ENCODE results near the gene HJURP. TPM values are rescaled to one million over a fixed set of nuclear protein-coding genes. Genes with fewer than 3 reads are reported as not detected.

The HJURP gene
- polyA plus RNA-seq, 3 donors from 2014 or later, result 0.47 to 1.2 (median 0.69) TPM

DNA sequence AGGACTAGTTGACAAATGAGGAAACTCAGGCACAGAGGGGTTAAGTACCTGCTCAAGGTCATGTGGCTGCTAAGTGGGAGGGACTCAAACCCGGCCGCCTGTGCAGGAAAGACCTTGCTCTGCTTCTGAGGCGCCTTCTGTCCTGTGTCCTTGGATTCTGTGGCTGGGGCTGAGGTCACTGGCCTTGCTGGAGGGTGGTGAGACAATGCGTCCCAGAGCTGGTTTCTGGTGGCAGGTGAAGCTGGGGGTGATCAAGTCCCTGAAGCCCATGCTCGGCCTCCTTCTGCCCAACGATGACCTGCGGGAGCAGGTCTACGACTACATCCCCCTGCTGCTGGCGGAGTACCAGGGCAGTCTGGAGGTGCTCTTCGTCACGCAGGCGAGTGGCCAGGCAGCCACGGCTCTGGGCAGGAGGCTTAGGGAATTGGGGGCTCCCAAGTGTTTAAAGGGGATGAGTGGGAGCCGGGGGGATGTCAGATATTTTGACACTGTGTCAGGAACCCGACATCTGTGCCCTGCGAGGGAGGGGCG is 60.1 kb downstream of the HJURP start:
- Mint-ChIP-seq H3K36me3 (no peaks in the 10 kb centered on the region), H3K9me3 (no peaks in the 10 kb centered on the region), H3K27me3 (ENCODE audit: low read depth in 3 of 3) (peaks cover 0 to 3% (median 2%) of the 10 kb centered on the region in 3 donors), H3K4me1 (no peaks in the 10 kb centered on the region), H3K27ac (no peak overlapping the region), H3K4me3 (no peak overlapping the region)
- no peak for DNase-seq

DNA sequence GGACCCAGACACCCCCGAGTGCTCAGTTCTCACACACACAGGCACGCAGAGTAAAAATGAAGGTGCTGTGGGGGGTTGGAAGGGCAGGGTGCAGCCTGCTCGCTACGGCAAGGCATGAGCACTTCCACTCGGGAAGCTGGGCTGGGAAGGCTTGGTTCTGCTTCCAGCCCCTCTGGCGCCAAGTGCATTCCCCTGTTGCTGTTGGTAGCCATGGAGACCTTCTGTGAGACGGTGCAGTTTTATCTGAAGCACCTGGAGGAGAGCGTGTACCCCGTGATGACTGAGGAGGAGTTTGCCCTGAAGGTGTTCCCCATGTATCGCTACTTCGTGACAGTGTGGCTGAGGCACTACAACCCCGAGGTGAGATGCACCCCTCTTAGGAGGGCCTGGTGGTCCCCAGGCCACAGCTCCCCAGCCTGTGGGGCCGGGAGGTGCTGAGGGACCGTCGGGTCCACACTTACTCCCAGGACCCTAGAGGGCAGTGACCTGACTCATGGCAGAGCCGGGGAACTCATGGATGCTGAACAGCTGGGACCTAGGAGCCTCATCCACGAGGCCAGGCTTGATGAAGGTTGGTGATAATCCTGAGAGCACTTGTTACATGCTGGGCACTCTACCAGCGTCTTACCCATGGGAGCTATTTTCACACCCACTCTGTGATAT is 60.7 kb downstream of the HJURP start:
- no peak overlapping the region for H3K27ac Mint-ChIP-seq
- H3K9me3 Mint-ChIP-seq, result no peaks in the 10 kb centered on the region
- H3K4me3 Mint-ChIP-seq, result no peak overlapping the region
- H3K36me3 Mint-ChIP-seq, result no peaks in the 10 kb centered on the region
- DNase-seq, result no peak
- H3K4me1 Mint-ChIP-seq, result no peaks in the 10 kb centered on the region
- peaks cover 0 to 2% (median 2%) of the 10 kb centered on the region in 3 donors for H3K27me3 Mint-ChIP-seq (ENCODE audit: low read depth in 3 of 3)

DNA sequence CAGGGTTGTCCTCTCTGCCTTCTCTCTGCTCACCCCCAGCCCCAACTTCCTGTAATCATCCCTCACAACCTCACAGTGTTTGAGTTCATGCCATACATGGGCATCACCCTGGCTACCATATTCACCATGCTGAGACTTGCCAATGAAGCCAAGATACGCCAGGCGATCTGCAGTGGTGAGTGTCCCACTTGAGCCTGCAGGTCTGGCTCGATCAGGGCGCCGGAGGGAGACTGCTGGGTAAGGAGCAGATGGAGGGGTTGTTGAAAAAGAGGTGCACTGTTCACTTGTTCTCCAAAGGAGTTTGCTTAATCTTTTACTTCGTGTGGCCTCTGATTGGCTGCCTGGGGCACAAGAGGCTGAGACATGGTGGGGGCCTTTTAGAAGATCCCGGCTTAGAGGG is 61.6 kb downstream of the HJURP start:
- DNase-seq, result no peak
- no peak overlapping the region for H3K27ac Mint-ChIP-seq
- H3K27me3 Mint-ChIP-seq (ENCODE audit: low read depth in 3 of 3), result peaks cover 0 to 2% (median 2%) of the 10 kb centered on the region in 3 donors
- H3K4me3 Mint-ChIP-seq, result no peak overlapping the region
- no peaks in the 10 kb centered on the region for H3K36me3 Mint-ChIP-seq
- no peaks in the 10 kb centered on the region for H3K9me3 Mint-ChIP-seq
- no peaks in the 10 kb centered on the region for H3K4me1 Mint-ChIP-seq

DNA sequence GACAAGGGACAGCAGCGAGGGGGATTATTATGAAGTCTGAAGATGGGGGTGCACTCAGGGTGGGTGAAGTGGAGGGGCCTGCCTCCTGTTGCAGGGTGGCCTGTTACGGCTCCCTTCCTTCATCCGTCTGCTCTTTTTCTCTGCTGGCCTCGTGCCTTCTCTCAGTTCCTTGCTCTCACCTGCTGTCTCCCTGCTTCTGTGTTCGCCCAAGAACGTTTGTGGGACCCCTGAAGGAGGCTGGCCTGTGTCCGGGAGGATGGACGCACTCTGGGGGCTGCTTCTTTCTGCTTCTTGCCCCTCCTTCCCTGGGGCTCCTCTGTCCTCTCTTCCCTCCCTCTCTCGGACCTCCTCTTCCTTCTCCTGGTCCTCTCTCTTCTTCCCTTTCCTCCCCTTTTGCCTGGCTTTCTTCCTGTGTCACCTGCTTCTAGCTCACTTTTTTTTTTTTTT is 62.4 kb downstream of the HJURP start:
- Mint-ChIP-seq H3K27me3 (ENCODE audit: low read depth in 3 of 3) (peaks cover 0 to 2% (median 2%) of the 10 kb centered on the region in 3 donors), H3K9me3 (no peaks in the 10 kb centered on the region), H3K4me3 (no peak overlapping the region), H3K36me3 (no peaks in the 10 kb centered on the region), H3K27ac (no peak overlapping the region), H3K4me1 (no peaks in the 10 kb centered on the region)
- no peak for DNase-seq

DNA sequence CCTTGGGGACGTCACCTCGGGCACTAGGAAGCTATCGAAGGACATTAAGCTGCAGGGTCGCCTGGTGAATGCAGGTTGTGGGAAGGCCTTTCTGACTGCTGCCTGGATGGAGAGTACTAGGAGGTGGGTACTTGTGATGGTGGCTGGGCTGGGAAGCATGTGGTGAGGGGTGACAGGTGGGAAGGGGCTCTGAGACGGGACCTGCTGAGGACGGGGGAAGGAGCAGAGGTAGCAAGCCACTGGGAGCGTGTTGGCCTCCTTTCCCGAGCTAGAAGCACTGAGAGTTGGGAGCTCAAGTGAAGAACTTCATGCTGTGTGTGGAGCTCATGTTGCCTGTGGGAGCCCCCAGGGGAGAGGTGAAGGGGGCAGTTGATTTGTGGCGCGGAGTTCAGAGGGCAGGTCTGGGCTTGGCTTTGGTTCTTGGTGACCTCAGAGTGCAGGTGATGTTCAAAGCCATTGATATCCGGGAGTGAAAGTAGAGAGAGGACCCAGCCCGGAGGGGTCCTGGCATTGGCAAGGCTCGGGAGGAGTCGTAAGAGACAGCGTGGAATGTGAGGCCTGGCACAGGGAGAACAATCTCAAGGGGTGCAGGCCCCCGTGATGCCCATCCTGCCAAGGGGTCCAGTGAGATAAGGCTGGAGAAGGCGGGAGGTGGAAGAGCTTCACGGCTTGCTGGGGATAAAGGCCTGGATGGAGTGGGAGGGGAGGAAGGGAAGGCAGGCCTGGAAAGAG is 63.0 kb downstream of the HJURP start:
- H3K9me3 Mint-ChIP-seq, result no peaks in the 10 kb centered on the region
- no peak overlapping the region for H3K27ac Mint-ChIP-seq
- H3K36me3 Mint-ChIP-seq, result no peaks in the 10 kb centered on the region
- DNase-seq, result no peak
- no peaks in the 10 kb centered on the region for H3K4me1 Mint-ChIP-seq
- H3K27me3 Mint-ChIP-seq (ENCODE audit: low read depth in 3 of 3), result peaks cover 0 to 3% (median 2%) of the 10 kb centered on the region in 3 donors
- H3K4me3 Mint-ChIP-seq, result no peak overlapping the region

DNA sequence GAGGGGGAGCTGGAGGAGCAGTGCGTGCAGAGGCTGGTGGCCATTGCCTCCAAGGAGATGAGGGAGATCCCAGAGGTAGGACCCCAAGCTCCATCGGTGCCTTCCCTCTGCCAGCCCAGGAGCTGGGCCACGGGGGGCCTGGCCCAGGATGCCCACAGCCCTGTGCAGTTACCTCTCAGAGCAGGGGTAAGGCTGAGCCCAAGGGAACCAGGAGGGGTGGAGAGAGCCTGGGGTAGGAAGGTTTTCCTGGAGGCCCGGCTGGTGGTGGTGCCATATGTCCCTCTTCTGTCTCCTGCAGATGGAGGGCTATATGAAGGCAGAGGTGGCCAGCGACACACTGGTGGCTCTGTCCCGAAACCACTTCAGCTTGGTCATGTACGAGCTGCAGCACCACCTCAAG is 64.8 kb downstream of the HJURP start:
- peaks cover 0 to 7% (median 2%) of the 10 kb centered on the region in 3 donors for H3K27me3 Mint-ChIP-seq (ENCODE audit: low read depth in 3 of 3)
- no peak overlapping the region for H3K4me3 Mint-ChIP-seq
- no peaks in the 10 kb centered on the region for H3K4me1 Mint-ChIP-seq
- DNase-seq, result no peak
- no peaks in the 10 kb centered on the region for H3K9me3 Mint-ChIP-seq
- H3K36me3 Mint-ChIP-seq, result no peaks in the 10 kb centered on the region
- H3K27ac Mint-ChIP-seq, result no peak overlapping the region

Other genes with a start within 250 kb of the HJURP start
- gene UGT1A8, start 236.9 kb downstream of the HJURP start, polyA plus RNA-seq, result not detected
- not detected for gene UGT1A10, start 218.1 kb downstream of the HJURP start, polyA plus RNA-seq
- not detected for gene UGT1A9, start 182.6 kb downstream of the HJURP start, polyA plus RNA-seq
- gene UGT1A7, start 172.6 kb downstream of the HJURP start, polyA plus RNA-seq, result not detected
- gene UGT1A6, start 161.6 kb downstream of the HJURP start, polyA plus RNA-seq, result not detected
- gene UGT1A5, start 141.6 kb downstream of the HJURP start, polyA plus RNA-seq, result not detected
- gene UGT1A4, start 135.8 kb downstream of the HJURP start, polyA plus RNA-seq, result not detected
- not detected for gene UGT1A3, start 125.5 kb downstream of the HJURP start, polyA plus RNA-seq
- gene UGT1A1, start 94.3 kb downstream of the HJURP start, polyA plus RNA-seq, result not detected
- not detected for gene MROH2A, start 76.2 kb downstream of the HJURP start, polyA plus RNA-seq
- under 1 TPM; 0.06 to 0.52 (median 0.42) TPM for gene TRPM8, start 62.8 kb upstream of the HJURP start, polyA plus RNA-seq
- not detected for gene SPP2, start 196.2 kb upstream of the HJURP start, polyA plus RNA-seq

Data from immature natural killer cell (primary cell).